GM21825 (cell line): ENCODE data around the gene F8.
"Not testable (repeated sequence)": the region's sequence is repeated elsewhere in the genome, so short reads cannot be mapped to it uniquely, and the experiment has no call there.

Source experiments
- ATAC-seq: cut with Tn5 transposase; IDR thresholded peaks from one replicate; pipeline ENCODE4 v1.9.1; 2021; ENCODE audit warnings: mild to moderate bottlenecking, moderate library complexity; ENCODE audit not compliant: unreplicated experiment

The F8 gene

GRCh38 chrX:154988719-154989118, 33.8 kb downstream of the F8 start:
- no peak for ATAC-seq

DNA sequence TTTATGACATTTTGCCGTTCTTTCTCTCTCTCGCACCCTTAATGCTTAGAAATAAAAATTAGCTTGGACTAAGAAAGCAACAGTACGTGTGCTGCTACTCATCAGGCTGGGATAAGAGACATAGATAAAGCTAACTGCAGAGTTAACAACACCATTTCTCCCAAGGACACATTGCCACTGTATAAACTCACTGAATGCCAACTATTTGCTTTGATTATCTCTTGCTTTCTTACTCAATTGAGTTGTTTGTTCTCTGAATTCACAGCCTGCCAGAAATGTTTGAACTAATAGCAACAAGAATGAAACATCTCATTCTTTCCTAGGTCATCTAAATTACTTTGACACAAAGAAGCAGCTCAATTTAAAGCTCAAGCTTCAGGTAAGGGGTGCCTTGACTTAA, 34.6 kb downstream of the F8 start:
- no peak for ATAC-seq

- ATAC-seq = no peak
These were observed 35.5 kb downstream of the F8 start for GRCh38 chrX:154986826-154987575.

GRCh38 chrX:154981116-154981411, 41.5 kb downstream of the F8 start:
- ATAC-seq = no peak

GRCh38 chrX:154980330-154981115, 42.0 kb downstream of the F8 start:
- peak; percentile 99 for ATAC-seq

- no peak for ATAC-seq
These were observed 42.9 kb downstream of the F8 start for GRCh38 chrX:154979629-154980028.

DNA sequence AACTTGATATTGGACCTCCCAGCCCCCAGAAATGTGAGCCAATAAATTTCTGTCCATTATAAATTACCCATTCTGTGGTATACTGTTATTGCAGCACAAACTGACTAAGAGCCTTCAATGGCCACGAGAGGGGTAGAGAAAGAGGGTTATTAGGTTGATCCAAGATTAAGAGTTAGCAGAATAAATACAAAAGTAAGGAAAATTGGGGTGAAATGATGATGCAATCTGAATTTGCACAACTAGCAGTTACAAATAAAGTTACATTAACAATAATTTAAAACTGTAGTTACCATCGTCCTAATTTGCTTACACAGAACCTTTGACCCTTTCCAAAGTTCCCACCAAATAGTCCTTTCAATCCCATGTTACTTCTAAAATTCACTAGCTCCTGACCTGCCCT, 54.2 kb downstream of the F8 start:
- no peak for ATAC-seq

DNA sequence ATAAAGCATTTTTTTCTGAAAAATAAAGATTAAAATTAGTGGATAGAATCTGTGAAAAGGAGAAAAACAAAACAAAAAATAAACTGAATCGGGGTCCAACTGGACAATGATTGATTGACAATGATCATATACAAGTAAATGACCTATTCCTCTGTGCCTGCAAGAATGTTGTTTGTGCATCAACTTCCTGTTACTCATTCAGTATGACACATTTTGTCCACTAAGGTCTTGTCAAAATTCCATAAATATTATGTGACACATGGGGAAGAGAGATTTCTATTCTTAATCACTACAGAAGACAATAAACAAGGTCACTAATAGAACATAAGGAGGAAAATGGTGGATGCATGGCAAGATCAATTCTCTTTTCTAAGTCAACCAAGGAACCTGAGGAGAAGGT, 54.9 kb downstream of the F8 start:
- no peak for ATAC-seq

GRCh38 chrX:154961947-154962346, 60.6 kb downstream of the F8 start:
- ATAC-seq = no peak

- not testable (repeated sequence) for ATAC-seq
These were observed 66.7 kb downstream of the F8 start for GRCh38 chrX:154955799-154956198.

DNA sequence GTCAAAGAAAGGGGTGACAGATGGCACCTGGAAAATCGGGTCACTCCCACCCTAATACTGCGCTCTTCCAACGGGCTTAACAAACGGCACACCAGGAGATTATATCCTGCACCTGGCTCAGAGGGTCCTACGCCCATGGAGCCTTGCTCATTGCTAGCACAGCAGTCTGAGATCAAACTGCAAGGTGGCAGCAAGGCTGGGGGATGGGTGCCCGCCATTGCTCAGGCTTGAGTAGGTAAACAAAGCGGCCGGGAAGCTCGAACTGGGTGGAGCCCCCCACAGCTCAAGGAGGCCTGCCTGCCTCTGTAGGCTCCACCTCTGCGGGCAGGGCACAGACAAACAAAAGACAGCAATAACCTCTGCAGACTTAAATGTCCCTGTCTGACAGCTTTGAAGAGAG, 83.3 kb downstream of the F8 start:
- ATAC-seq = not testable (repeated sequence)

GRCh38 chrX:154924771-154925170, 97.8 kb downstream of the F8 start:
- ATAC-seq = not testable (repeated sequence)

DNA sequence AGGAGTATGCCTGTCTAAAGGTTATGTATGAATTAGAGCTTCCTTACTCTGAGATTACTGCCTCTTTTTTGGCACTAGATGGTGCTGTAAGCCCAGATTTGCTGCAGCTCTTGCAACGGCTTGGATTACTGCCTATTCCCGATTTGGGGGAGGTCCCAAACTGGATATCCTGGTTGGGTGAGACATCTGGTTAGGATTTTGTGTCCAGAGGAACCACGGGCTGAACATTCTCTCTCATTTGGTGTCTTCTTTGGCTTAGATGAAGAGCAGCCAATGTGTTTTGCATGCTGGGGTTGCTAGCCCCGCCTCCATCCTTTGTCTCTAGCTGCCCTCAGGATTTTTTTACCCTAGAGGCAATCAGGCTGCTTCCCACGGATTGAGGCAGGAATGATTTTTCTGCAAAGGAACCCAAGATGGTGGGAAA, 104.5 kb downstream of the F8 start:
- ATAC-seq = no peak

GRCh38 chrX:154914052-154914451, 108.5 kb downstream of the F8 start:
- no peak for ATAC-seq

GRCh38 chrX:154910528-154910927, 112.0 kb downstream of the F8 start:
- ATAC-seq = not testable (repeated sequence)

GRCh38 chrX:154910048-154910447, 112.5 kb downstream of the F8 start:
- not testable (repeated sequence) for ATAC-seq

DNA sequence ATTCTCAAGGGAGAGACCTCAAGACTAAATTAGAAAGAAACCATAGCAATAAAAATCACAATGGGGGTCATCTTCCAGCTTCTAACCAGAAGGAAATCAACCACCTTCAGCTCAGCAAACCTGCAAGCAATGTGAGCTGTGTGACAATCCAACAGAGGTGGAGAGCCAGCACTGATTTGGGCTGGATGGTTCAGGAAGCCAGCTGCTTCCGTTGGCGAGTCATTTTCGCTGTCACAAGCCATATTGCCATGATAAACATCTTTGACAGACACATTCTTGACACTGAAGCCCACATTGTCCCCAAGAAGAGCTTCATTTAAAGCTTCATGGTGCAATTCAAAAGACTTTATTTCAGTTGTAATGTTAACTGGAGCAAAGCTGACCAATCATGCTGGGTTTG, 113.7 kb downstream of the F8 start:
- ATAC-seq = no peak

DNA sequence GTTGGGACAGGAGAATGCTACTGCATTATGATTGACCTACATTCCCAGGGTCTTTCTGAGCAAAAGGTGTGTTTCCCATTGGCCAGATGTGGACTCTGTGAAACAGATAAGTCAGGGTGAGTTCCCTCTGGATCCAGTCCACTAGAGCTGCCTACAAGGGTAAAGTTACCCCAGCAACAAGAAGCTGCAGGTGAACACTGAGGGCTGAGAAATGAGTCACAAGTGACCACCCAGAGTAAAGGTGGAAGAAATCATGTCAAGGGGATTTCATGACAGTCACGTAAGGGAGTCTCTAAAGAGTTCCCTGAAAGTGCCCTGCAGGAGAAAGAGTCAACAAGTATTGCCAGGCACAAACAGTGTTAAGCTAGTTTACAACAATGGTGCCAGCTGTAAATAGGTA, 120.1 kb downstream of the F8 start:
- ATAC-seq = no peak

DNA sequence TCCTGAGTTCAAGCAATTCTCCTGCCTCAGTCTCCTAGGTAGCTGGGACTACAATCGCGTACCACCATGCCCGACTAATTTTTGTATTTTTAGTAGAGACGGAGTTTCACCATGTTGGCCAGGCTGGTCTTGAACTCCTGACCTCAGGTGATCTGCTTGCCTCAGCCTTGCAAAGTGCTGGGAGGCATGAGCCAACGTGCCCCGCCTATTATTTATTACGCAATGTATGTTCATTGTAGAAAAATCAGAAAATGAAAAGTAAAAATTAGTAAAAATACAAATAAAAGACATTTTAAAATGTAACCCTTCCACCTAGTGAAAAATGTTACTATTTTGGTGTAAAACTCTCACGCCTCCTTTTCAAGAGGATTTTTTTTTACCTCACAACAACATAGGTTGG, 122.2 kb downstream of the F8 start:
- no peak for ATAC-seq

GRCh38 chrX:154892296-154892695, 130.2 kb downstream of the F8 start:
- no peak for ATAC-seq

DNA sequence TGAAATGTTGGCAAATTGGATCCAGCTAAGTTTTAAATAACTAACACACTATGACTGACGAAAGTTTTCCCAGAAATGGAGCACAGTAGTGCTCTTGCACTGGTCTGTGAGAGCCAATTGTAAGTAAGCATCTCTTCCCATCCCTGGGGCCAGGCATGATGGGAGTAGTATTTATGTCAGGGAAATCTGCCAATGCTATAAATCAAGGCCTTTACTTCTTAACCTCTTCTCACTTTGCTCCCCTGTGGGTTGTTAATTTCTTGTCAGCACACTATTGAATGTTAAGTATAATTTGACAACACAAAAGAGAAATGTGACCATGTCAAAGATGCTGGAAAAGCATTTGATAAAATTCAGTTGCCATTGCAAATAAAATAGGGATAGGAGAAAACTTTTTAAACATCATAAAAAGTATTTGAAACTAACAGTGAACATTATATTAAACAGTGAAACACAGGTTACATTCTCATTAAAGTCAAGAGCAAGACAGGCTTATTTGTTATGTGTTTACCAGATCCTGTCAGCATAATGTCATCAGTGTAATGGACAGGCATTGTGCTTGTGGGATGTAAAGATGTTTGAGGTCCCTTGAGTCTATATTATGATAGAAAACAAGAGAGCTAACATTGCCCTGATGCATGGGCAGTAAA, 131.4 kb downstream of the F8 start:
- no peak for ATAC-seq

DNA sequence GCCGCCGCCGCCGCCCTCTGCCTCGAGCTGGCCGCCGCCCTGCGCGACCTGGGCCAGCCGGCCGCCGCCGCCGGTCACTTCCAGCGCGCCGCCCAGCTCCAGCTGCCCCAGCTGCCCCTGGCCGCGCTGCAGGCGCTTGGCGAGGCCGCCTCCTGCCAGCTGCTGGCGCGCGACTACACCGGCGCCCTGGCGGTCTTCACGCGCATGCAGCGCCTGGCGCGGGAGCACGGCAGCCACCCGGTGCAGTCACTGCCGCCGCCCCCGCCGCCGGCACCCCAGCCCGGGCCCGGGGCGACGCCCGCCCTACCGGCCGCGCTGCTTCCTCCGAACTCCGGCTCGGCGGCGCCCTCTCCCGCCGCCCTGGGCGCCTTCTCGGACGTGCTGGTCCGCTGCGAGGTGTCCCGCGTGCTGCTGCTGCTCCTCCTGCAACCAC, 135.7 kb downstream of the F8 start:
- ATAC-seq = peak; percentile 54
